NK-92 (cell line): ENCODE data around the gene STAB2.

ENCODE experiments used
- DNase-seq: peaks from one replicate; lab custom pipeline; 2025; ENCODE audit not compliant: unreplicated experiment; lab: John Stamatoyannopoulos, UW

STAB2 gene

DNA sequence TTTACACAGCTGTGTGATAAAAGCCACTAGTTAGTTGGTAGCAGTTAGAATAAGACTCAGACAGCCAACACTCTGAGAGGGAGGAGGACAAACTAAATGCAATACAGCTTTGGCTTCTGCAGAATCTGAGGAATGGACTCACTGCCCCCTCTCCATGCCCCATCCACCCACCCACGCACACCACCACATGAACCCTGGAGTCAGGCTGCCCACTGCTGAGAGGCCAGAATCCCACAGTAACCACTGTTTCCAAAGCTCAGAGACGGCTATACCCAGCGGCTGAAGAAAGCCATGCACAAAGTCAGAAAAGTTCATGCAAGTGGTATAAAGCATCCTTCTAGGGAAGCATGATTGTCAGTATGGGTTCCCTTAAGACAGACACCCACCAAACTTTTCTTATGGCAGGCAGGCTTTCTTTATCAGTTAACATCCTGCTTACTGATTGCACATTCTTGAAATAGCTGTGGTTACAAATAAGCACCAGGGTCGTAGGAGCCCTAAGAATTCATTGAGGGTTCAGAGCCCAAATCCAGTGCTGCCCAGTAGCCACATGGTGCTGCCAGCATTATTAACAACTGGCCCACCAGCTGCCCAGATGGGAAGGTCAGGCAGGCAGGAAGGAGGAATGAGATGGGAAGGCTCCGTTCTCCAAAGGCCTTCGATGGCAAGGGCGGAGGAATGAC, 192.5 kb downstream of the STAB2 start:
- no peak for DNase-seq

DNA sequence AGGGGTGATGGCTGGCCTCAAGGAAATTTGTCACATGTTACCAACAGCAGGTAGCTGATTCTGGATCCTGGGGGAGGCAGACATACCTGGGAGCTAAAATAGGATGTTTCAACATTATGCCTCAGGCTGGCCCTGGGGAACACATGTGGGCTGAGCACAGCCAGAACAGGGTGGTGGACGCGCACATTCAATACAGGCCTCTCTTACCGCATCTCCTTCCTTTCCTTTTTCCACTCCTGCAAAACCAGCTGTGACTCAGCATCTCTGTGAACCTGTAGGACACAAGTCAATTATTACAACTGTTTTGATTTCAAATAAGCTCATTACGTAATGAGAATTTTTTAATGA, 193.0 kb downstream of the STAB2 start:
- no peak for DNase-seq

DNA sequence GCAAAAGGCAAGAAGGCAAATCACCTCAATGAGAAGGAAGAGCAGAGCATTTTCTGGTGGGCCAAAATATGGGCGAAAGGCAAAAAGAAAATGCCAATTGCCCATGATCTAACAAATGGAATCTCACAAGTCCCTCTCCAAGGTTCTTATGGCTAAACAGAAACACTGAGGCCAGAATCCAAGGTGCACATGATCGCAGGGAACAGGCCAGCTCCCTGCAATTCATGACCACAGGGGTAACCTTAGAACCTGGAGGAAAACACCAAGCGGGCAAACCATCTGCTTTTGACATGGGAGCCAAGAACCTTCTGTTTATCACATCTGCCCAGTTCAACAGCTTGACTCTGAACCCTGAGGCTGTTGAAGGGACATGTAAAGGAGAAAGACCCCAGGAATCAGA, 193.9 kb downstream of the STAB2 start:
- DNase-seq = no peak

DNA sequence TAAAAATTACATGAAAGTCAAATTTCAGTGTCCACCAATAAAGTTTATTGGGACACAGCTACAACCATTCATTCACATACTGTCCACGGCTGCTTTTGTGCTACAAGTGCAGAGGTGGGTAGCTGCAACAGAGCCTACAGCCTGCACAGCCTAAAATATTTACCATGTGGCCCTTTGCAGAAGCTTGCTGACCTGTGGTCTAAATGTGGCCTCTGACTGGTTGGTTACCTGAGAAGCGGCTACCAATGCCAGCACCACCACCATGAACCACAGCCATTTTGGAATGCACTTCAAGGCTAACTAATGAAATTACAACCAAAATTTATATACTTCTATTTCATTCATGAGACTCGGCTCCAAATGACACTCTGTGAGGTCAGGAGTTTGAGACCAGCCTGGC, 195.3 kb downstream of the STAB2 start:
- no peak for DNase-seq

DNA sequence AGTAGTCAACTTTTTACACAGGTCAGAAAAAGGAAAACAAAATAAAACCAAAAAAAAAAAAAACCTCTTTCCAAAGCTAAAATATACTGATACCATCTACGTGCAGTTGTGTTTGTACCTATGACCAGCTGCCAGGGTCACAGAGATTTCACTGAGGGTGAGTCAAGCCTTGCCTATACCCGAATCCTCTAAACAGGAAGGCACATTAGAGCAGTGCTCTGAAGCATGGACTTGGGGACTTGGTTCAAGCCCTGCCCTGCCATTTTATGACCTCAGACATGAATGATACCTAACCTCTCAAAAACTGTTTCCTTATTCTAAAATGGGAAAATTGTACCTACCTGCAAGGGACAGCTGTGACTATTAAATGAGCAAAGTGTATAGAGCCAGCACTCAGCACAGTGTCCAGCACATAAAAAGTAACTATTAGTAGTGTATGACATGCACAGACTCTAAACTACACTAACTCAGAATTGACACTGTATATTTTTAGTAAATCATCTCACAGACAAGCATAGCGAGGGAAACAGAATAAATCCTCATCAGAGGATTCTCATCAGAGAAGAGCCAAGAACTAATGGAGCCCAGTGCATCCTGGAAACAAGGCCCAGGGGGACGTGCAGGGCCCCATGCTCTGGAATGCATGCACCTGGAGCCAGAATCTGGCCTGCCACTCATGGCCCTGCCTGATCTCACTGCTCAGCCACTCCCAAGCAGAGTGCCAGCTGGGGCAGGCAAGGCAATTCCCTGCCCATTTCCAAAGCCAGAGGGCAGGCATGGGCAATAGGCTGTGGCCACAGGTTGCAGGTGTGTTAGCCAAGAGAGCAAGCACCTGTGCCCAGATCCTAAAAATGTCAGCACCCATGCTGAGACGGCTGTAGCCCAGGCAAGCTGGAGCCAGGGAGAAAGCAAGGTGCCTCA, 196.9 kb downstream of the STAB2 start:
- DNase-seq = no peak

DNA sequence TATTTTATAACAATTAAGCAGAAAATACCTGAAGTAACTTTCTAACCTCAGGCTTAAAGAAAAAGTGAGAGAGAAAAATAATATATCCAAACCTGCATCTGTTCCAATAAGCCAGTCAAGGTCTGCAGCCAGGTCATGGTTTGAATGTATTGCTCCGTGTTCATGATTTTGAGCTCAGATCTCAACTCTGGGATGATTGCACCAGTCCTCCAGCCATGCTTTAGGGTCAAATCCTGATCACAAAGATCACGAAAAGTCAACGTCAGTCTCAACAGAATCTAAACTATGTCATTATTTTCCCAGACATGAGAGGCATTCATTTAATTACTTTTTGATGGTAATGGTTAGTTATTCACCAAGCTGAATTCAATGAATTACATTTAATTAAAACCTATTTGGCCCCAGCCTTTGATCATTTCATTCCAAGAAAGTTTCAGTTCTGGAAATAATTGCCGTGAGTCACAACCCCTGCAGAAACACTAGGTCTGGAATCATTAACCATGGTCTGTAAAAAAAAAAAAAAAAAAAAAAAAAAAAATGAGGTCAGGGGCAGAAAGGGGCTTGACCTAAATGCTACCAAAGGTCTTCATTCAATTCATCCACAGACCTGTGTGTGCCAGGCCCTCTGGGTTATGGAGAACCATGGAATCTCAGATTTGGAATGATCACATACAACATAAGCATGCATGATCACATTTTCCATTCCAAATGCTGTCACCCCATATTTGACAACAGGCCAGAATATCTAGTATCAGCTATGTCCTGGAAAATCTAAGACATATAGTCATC, 198.4 kb downstream of the STAB2 start:
- DNase-seq = no peak

DNA sequence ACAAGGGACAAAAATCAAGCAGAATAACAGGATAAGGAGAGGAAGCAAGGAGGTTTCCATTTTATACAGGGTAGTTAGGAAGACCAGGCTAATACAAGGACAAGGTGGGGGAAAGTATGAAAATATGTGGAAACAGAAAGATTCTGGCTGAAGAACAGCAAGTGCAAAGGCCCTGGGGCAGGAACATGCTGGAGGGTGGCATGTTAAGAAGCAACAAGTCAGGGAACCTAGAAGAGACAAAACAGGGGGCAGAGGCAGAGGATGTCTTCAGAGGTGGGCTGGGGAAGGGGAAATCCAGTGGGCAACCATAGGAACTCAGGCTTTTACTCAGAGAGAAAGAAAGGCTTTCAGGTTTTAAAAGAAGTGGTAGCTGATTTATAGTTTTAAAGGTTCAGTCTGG, 199.1 kb downstream of the STAB2 start:
- no peak for DNase-seq

DNA sequence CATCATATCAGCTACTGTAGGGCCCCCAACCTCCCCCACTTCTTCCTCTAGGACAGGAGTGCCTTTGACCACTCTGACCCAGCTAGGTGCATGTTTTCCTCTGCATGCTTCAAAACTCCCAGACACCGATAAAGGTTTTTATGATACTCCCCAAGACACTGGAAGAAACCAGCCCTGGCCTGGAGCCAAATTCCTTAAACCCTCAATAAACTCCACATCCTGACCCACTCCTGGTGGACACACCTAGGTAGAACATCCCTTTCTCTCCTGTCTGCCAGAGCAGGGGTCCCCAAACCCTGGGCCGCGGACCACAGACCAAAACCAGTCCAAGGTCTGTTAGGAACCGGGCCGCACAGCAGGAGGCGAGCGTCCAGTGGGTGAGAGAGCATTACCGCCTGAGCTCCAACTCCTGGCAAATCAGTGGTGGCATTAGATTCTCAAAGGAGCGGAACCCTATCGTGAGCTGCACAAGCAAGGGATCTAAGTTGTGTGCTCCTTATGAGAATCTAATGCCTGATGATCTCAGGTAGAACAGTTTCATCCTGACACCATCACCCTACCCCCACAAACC, 204.4 kb downstream of the STAB2 start:
- no peak for DNase-seq

DNA sequence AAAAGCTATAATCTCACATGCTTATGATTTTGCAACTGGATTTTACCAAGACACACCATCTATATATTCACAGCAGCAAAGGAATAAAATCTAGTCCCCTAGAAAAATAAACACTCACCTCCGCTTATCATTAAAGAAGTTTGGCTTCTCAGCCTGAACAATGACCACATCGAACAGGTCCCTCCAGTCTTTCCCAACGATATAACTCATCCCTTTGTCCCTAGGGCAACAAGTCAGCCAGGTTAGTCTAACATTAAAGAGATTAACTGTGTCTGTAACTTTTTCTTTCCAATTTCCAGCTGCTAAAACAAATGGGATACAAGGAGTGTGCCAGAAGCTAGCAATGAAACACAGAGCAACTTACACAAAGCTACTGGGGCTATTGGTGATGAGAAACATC, 206.0 kb downstream of the STAB2 start:
- no peak for DNase-seq

DNA sequence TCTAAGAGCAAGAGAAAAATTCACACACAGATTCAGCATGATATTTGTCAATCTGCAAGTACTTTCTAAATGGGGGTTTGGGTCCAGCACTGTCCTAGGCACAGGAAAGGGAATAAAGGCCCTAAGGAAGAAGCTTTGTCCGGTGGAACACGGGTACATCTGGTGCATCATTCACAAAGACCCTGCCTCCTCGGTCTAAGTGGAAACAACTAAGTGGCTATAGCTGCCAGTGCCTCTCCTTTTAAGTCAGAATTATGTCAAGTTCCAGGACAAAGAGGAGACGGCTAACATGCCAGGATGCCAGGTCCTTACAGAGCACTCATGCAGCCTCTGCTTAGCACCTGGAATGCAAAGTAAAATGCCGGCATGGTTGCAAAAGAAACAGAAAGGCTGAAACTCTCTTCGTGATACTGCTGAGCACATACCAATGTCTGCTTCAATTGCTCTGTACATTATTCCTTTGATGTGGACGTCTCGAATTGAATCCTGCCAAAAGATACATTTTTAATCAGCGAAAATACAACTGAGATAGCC, 206.5 kb downstream of the STAB2 start:
- no peak for DNase-seq

DNA sequence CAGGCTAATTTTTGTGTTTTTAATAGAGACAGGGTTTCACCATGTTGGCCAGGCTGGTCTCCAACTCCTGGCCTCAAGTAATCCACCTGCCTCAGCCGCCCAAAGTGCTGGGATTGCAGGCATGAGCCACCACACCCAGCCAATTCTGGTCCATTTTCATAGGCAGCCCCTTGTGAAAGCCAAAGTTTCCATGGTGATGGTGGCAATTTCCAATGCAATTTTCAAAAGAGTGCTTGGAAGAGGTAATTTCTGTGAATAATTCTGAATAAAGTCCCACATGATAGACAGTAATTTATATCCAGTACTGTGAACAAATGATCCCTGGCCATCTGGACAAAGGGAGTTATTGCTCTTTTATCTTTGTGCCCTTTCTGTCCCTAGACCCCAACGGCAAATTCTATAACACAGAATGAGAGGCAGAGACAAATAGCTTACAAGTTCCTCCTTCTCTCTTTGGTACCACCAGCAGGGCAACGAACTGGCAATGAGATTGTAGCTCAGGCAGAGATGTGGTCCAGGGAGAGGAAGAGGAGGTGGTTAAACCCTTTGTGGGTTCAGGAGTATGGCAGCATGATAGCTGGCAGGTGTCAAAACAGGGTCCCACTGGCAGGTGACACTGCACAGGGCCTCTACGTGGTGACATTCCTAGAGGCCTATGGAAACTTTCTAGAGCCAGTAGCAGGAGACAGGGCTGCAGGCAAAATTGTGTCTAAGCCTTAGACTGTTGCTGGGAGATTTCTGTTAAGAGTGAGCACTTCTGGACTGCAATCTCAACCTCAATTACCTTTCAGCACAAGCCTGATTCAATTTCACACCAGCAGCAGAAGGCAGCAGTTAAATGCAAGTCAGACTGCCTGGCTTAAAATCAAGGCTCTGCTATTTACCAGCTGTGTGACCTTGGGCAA, 207.5 kb downstream of the STAB2 start:
- DNase-seq = no peak

DNA sequence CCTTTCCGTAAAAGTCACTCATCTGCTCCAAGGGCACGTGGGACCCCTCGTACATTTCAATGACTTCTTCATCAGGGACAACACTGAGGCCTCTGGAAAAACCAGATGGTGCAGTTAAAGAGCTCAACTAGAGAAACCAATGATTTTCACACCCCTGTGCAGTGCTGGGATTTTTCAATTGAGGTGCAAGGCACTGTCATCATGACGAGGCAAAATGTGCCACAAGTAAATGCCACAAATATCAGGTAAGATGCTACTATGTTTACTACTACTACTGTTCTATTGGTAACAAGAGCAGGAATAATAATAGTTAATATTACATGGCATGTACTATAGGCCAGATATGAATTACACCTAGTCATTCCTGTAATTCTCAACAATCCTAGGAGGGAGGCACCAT, 211.5 kb downstream of the STAB2 start:
- no peak for DNase-seq

DNA sequence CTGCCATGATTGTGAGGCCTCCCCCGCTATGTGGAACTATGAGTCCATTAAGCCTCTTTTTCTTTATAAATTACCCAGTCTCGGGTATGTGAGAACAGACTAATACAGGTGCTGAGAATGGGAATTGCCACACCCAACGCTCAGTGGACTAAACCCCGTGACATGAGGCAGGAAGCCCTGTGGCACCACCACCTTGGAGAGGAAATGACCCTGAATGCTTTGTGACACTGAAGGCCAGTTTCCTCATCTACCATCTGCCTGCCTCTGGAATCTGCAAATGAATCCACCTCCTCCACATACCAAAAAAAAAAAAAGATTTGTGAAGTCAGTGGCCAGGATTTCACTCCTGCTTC, 212.4 kb downstream of the STAB2 start:
- no peak for DNase-seq

DNA sequence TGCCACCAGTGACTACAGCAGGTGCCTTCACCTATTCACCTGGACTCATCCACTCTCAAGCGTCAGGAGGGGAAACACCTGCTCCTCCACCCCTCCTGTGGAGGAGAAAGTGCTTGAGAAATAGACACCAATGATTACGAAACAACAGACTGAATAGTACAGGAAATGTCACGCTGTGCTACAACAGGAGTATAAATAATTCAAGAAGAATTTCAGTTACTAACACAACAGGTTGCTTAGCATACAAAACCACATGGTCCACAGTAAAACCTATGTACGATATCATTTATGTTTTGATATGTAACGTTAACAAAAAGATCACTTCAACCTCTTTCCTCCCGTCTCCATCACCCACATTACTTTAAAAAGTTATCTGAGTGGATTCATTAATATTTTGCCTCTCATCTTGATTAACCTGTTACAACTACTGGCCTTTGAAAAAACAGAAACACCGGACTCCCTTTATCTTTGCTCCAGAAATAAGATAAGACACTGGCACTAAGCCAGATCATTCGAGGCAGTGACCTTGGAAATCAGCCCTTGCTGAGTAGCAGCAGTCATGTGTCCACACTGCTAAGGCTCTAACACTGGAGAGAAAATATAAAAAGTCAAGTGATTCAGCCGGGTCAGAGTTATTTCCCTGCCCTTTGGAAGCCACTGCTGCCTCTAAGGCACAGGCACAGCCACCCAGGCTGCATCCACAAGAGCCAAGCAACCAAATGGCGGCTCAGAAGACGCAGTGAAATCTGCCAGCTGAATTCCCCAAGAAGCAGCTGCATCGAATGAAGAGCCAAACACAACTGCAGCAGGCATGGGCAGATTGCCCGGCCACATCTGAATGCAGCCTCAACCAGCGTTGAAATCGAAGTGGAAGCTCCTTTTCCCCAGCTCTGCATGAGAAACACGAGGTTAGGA, 213.0 kb downstream of the STAB2 start:
- DNase-seq = no peak

DNA sequence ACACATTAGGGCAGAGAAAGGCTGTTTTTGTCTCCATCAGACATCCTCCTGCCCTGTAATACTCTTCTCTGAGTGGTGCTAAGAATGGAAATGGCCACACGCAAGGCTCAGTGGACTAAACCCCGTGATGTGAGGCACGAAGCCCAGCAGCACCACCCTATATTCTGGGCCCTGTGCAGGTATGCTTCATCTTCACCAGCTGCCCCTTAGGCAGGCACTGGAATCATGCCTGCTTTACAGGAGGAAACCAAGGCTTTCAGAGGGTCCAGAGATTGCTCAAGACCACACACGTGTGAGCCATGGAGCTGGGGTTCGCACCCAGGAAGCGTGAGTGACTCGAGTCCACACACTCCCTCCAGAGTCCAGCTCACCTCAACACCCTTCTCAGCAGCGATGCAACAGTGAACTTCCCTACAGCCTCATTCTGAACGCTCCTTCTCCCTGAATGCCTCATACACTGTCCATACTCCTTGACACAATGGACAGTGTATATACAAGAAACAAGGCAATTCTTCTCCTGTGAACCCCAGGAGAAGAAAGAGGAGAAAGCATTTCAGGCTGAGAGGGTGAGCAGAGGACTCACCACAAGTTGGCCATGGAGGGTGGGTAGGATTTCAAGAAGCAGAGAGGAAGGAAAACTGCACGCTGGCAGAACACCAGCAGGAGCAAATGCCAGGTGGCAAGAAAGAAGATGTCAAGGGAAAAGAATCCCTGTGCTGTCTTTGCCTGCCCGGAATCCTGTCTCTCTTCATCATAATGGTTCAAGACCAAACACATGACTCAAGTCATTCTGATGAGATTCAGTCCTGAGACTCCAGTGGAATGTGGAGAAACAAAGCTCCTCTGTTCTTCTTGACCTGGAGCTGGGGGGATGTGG, 214.9 kb downstream of the STAB2 start:
- DNase-seq = no peak

DNA sequence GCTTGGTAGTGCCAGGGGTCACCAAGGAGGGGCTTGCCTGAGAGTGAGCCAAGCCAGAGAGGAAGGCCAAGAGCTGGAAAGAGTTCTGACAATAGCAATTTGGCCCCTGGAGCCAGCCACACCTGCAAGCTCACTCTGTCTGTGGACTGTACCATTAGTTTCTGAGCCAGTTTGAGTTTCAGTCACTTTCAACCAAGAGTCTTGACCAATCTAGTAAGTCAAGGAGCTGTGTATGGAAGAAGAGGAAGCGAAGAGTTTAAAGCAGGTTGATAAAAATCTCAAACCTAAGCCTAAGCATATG, 215.5 kb downstream of the STAB2 start:
- DNase-seq = no peak

DNA sequence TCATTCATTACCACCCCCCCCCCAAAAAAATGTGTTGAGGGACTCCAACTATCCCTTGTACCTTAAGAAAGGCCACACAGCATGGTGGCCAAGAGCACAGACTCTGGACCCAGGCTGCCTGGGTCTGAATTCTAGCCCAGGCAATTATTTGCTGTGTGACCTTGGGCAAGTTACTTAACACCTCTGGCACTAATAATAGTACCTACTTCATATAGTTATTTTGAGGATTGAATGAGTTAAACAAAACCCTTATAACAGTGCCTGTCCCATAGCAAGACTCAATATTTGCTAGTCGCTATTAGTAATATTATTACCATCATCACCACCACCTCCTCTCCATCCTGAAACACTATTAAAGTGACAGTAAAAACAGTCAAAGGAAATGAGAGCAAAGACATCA, 216.8 kb downstream of the STAB2 start:
- DNase-seq = no peak

DNA sequence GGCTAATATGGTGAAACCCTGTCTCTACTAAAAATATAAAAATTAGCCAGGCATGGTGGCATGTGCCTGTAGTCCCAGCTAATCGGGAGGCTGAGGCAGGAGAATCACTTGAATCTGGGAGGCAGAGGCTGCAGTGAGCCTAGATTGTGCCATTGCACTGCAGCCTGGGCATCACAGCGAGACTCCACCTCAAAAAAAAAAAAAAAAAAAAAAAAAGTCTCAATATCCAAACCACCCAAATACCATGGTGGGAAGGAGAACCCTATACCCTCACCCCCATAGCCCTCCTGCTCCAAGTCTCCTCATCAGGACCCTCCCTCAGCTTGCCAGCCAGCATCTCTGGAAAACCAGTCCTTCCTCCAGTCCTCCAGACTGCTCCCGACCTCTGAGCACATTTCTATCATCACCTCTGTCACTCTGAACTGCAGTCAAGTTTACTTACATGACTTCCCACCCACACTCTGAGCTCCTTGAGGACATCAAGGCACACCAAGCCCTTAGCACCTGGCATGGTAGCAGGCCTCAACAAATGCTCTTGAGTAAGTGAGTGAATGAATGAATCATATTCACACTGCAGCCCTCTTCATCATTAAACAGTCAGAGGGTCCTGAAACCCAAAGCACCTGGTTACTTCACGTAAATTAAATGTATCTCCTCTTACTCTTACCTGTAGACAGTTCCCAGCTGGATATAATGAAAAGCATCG, 218.7 kb downstream of the STAB2 start:
- no peak for DNase-seq
